ENCODE results near the gene CEACAM6. TPM values are rescaled to one million over a fixed set of nuclear protein-coding genes. Genes with fewer than 3 reads are reported as not detected.

The CEACAM6 gene
- total and polyA plus RNA-seq, 10 donors = 0.27 to 14.8 (median 1.0) TPM

DNA sequence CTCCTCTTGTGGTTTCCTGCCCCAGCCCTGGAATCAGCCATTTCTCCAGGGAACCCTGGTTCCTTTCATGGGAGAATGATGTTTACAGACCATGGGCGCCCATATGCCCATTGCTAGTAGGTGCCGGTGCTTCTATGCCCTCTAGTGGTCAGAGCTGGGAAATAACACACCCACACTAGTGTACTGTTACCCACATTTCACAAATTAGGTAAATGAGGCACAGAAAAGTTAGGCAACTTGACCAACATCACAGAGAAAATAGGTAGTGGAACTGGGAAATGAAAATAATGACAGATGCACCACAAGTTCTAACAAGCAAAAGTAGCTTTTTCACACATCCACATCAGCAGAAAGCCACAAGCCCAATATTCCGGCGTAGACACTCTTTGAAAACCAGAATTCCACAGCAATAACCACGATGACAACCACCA is 39.7 kb downstream of the CEACAM6 start:
- Histone ChIP-seq H3K4me1 (peaks cover 0 to 33% (median 8%) of the 10 kb centered on the region in 6 donors), H3K36me3 (no peaks in the 10 kb centered on the region), H3K27ac (peak overlapping the region in 6 of 8 donors; percentile 27 to 96 (median 87)), H3K9me3 (no peaks in the 10 kb centered on the region), H3K4me3 (no peak overlapping the region), H3K27me3 (replicated peaks in 1 of 7) (peaks cover 0 to 59% (median 8%) of the 10 kb centered on the region in 7 donors)
- DNase-seq = no peak
- 30 to 50% (median 34%) methylated on average over 5 of the region's 5 CpGs for WGBS, 5 donors
- TF ChIP-seq POLR2A (IDR thresholded peaks at IDR 0.05) = no peak
- no peak for TF ChIP-seq POLR2AphosphoS5 (IDR thresholded peaks at IDR 0.05)
- TF ChIP-seq, protein P1, sequence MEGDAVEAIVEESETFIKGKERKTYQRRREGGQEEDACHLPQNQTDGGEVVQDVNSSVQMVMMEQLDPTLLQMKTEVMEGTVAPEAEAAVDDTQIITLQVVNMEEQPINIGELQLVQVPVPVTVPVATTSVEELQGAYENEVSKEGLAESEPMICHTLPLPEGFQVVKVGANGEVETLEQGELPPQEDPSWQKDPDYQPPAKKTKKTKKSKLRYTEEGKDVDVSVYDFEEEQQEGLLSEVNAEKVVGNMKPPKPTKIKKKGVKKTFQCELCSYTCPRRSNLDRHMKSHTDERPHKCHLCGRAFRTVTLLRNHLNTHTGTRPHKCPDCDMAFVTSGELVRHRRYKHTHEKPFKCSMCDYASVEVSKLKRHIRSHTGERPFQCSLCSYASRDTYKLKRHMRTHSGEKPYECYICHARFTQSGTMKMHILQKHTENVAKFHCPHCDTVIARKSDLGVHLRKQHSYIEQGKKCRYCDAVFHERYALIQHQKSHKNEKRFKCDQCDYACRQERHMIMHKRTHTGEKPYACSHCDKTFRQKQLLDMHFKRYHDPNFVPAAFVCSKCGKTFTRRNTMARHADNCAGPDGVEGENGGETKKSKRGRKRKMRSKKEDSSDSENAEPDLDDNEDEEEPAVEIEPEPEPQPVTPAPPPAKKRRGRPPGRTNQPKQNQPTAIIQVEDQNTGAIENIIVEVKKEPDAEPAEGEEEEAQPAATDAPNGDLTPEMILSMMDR (IDR thresholded peaks at IDR 0.05 in 8 of 11, conservative IDR thresholded peaks at IDR 0.05 in 3 of 11) = peak; percentile 60 to 89 (median 80)
- intact Hi-C loops (cut with DNase I; ENCODE audit: low total_unique reads) = no loop called here

DNA sequence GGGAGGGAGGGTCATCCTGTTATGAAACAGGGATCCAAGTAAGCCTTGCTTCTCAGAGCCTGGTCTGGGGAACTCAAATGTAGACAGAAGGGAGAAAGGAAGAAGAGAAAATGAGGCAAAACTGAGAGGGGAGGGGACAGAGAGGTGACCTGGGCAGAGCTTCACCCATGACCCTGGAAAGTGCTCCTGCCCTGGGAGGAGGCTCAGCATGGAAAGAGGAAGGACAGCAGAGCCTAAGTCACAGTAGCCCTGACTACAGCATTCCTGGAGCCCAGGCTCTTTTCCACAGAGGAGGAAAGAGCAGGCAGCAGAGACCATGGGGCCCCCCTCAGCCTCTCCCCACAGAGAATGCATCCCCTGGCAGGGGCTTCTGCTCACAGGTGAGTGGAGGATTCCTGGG is 41.0 kb downstream of the CEACAM6 start, which contains the start of gene CEACAM3:
Gene CEACAM3, plus strand, starts transcription at position 226 of the 400 bp plus-strand sequence. Its CDS starts 91 bp downstream, at position 317.
- Histone ChIP-seq H3K4me1 (peaks cover 0 to 41% (median 8%) of the 10 kb centered on the region in 6 donors), H3K9me3 (no peaks in the 10 kb centered on the region), H3K36me3 (no peaks in the 10 kb centered on the region), H3K4me3 (peak within 1 kb of the TSS in 5 of 8 donors; percentile 10 to 58 (median 23)), H3K27me3 (replicated peaks in 1 of 7) (peaks cover 0 to 48% (median 8%) of the 10 kb centered on the region in 7 donors), H3K27ac (peak within 1 kb of the TSS in 7 of 8 donors; percentile 44 to 96 (median 83))
- no peak for DNase-seq
- no peak for TF ChIP-seq POLR2AphosphoS5 (IDR thresholded peaks at IDR 0.05)
- no peak for TF ChIP-seq POLR2A (IDR thresholded peaks at IDR 0.05)
- TF ChIP-seq, protein P1 (IDR thresholded peaks at IDR 0.05 in 8 of 11, conservative IDR thresholded peaks at IDR 0.05 in 3 of 11) = no peak
- intact Hi-C loops (cut with DNase I; ENCODE audit: low total_unique reads) = no loop called here

DNA sequence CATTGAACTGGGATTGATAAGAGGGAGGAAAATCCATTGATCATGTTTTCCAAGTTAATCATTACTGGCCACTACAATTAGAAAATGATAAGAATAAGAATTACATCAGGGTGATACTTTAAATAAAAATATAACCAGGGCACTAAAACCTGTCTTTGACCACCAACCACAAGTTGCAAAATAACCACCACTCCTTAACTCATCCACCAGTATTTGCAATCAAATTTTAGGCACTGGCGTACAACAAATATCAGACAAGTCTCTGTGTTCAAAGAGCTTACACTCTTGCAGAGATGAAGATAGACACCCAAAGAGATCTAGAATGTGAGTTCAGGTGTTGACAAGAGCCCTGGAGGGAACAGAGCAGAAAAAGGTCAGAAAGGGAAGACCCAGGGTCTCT is 41.6 kb downstream of the CEACAM6 start:
- WGBS, 5 donors = 55 to 87% (median 66%) methylated on average over 1 of the region's 1 CpG
- no peak for DNase-seq
- intact Hi-C loops (cut with DNase I; ENCODE audit: low total_unique reads) = no loop called here
- H3K27me3 ChIP-seq (replicated peaks in 1 of 7) = peaks cover 0 to 43% (median 4%) of the 10 kb centered on the region in 7 donors
- H3K36me3 ChIP-seq = no peaks in the 10 kb centered on the region
- no peaks in the 10 kb centered on the region for H3K9me3 ChIP-seq
- peak overlapping the region in 4 of 8 donors; percentile 10 to 58 (median 24) for H3K4me3 ChIP-seq
- peak overlapping the region in 7 of 8 donors; percentile 44 to 96 (median 83) for H3K27ac ChIP-seq
- TF ChIP-seq POLR2A (IDR thresholded peaks at IDR 0.05) (no peak), POLR2AphosphoS5 (IDR thresholded peaks at IDR 0.05) (no peak)
- TF ChIP-seq, protein P1 (IDR thresholded peaks at IDR 0.05 in 8 of 11, conservative IDR thresholded peaks at IDR 0.05 in 3 of 11) = no peak
- H3K4me1 ChIP-seq = peaks cover 0 to 46% (median 11%) of the 10 kb centered on the region in 6 donors

DNA sequence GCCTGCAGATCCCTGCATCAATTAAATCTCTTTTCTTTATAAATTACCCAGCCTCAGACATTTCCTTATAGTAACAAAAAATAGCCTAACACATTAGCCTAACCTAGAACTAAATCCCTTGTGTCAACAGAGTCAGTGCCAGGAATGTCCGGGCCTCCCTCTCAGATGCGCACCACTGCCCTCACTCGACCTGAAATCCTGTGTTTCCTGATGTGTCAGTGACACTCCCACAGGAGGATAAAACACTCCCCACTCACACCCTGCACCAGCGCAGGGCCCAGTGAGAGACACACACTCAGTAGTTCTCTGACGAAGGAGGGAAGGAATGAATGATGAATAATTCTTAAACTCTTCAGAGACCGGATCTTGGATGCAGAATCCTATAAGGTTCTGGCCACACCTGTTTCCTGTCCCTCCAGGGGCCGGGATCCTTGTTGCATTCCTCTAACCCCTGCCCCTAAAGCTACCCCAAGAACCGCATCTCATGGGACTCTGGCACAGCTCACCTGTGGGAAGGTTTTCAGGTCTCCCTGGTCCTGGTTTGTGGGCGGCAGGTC is 44.2 kb downstream of the CEACAM6 start:
- peaks cover 0 to 52% (median 24%) of the 10 kb centered on the region in 6 donors for H3K4me1 ChIP-seq
- peak overlapping the region in 6 of 8 donors; percentile 74 to 96 (median 87) for H3K27ac ChIP-seq
- intact Hi-C loops (cut with DNase I; ENCODE audit: low total_unique reads) = no loop called here
- no peaks in the 10 kb centered on the region for H3K36me3 ChIP-seq
- peak overlapping the region in 3 of 8 donors; percentile 15 to 58 (median 24) for H3K4me3 ChIP-seq
- WGBS, 5 donors = 68 to 73% (median 70%) methylated on average over 9 of the region's 9 CpGs
- no peak for DNase-seq
- H3K9me3 ChIP-seq = no peaks in the 10 kb centered on the region
- peaks cover 0 to 19% (median 0%) of the 10 kb centered on the region in 7 donors for H3K27me3 ChIP-seq (replicated peaks in 1 of 7)
- TF ChIP-seq, protein P1 (IDR thresholded peaks at IDR 0.05 in 8 of 11, conservative IDR thresholded peaks at IDR 0.05 in 3 of 11) = no peak
- no peak for TF ChIP-seq POLR2AphosphoS5 (IDR thresholded peaks at IDR 0.05)
- no peak for TF ChIP-seq POLR2A (IDR thresholded peaks at IDR 0.05)

All from spleen (tissue), 11 donors.